Neuronal stem cell (in vitro differentiated cells): Measurements from ENCODE around the gene BMP8B.
A peak's percentile ranks its signal among the peaks of the same experiment; 100 is the strongest.
"Not testable (repeated sequence)": the region's sequence is repeated elsewhere in the genome, so short reads cannot be mapped to it uniquely, and the experiment has no call there.

ENCODE experiments used
- DNase-seq: peaks from one replicate; pipeline ENCODE4 v3.0.0-alpha.2; 2013; ENCODE audit warnings: low spot score
- H2AFZ ChIP-seq: one replicate; pipeline ENCODE4 v1.6.1; 2013; ENCODE audit warnings: mild to moderate bottlenecking, low read length, inconsistent platforms
- H2AK5ac ChIP-seq: 2 replicates; pipeline ENCODE4 v1.6.1; 2013; ENCODE audit warnings: low read depth, mild to moderate bottlenecking, inconsistent platforms, low read length, moderate library complexity, mixed read lengths
- H2BK120ac ChIP-seq: 2 replicates; pipeline ENCODE4 v1.6.1; 2013; ENCODE audit warnings: low read depth, mild to moderate bottlenecking, inconsistent platforms, low read length, moderate library complexity, mixed read lengths
- H2BK12ac ChIP-seq: one replicate; pipeline ENCODE4 v1.6.1; 2013; ENCODE audit warnings: low read length, inconsistent platforms
- H2BK15ac ChIP-seq: 2 replicates; pipeline ENCODE4 v1.6.1; 2013; ENCODE audit warnings: mild to moderate bottlenecking, low read length, inconsistent platforms, mixed read lengths
- H2BK5ac ChIP-seq: one replicate; pipeline ENCODE4 v1.6.1; 2013; ENCODE audit warnings: inconsistent platforms, mild to moderate bottlenecking, low read length, moderate library complexity
- H3K14ac ChIP-seq: one replicate; pipeline ENCODE4 v1.6.1; 2013; ENCODE audit warnings: low read length, inconsistent platforms
- H3K18ac ChIP-seq: 2 replicates; pipeline ENCODE4 v1.6.1; 2013; ENCODE audit warnings: low read length, inconsistent platforms
- H3K23ac ChIP-seq: 2 replicates; pipeline ENCODE4 v1.6.1; 2013; ENCODE audit warnings: low read depth, mild to moderate bottlenecking, mixed read lengths, low read length, inconsistent platforms; ENCODE audit not compliant: poor library complexity
- H3K27ac ChIP-seq: replicated peaks from 3 replicates; pipeline ENCODE4 v1.5.1; 2013; ENCODE audit warnings: low read length, inconsistent platforms
- H3K27me3 ChIP-seq, 3 experiments: 2 replicates each; pipeline ENCODE4 v1.6.1; 2013; ENCODE audit warnings: low read length in 3 of 3, mild to moderate bottlenecking in 2 of 3, inconsistent platforms in 1 of 3, low read depth in 1 of 3, mixed read lengths in 1 of 3, moderate library complexity in 1 of 3; ENCODE audit not compliant: control insufficient read depth in 3 of 3, insufficient read depth in 3 of 3
- H3K36me3 ChIP-seq, 2 donors: replicated peaks in 1 of 2; 2 replicates each; pipeline ENCODE4 v1.6.1; 2013; ENCODE audit warnings: low read length in 2 of 2; ENCODE audit not compliant: control insufficient read depth in 2 of 2, insufficient read depth in 2 of 2
- H3K4ac ChIP-seq: 2 replicates; pipeline ENCODE4 v1.6.1; 2013; ENCODE audit warnings: inconsistent platforms, mild to moderate bottlenecking, low read length, moderate library complexity
- H3K4me1 ChIP-seq, 2 donors: 1 replicate in 1 of 2; 2 replicates in 1 of 2; pipeline ENCODE4 v1.6.1; 2013; ENCODE audit warnings: low read length in 2 of 2, low read depth in 1 of 2; ENCODE audit not compliant: control insufficient read depth in 2 of 2, insufficient read depth in 1 of 2
- H3K4me2 ChIP-seq: one replicate; pipeline ENCODE4 v1.6.1; 2013; ENCODE audit warnings: mild to moderate bottlenecking, low read length, inconsistent platforms; ENCODE audit not compliant: insufficient read depth, poor library complexity, severe bottlenecking
- H3K4me3 ChIP-seq, 2 donors: 2 replicates each; pipeline ENCODE4 v1.5.1; 2013; ENCODE audit warnings: low read length in 2 of 2, mild to moderate bottlenecking in 2 of 2, inconsistent platforms in 1 of 2, moderate library complexity in 1 of 2
- H3K79me1 ChIP-seq: one replicate; pipeline ENCODE4 v1.6.1; 2013; ENCODE audit warnings: low read depth, mild to moderate bottlenecking, inconsistent platforms, low read length, moderate library complexity
- H3K9ac ChIP-seq: one replicate; pipeline ENCODE4 v1.6.1; 2013; ENCODE audit warnings: mild to moderate bottlenecking, low read depth, low read length, inconsistent platforms; ENCODE audit not compliant: poor library complexity
- H3K9me3 ChIP-seq, 2 donors: replicated peaks in 1 of 2; 2 replicates each; pipeline versions ENCODE3 to v1.6.1; 2013; ENCODE audit warnings: low read length in 2 of 2, mild to moderate bottlenecking in 2 of 2, inconsistent platforms in 1 of 2, low read depth in 1 of 2, mixed read lengths in 1 of 2, moderate library complexity in 1 of 2; ENCODE audit not compliant: control insufficient read depth in 2 of 2, insufficient read depth in 1 of 2
- H4K8ac ChIP-seq: one replicate; pipeline ENCODE4 v1.6.1; 2013; ENCODE audit warnings: low read depth, mild to moderate bottlenecking, inconsistent platforms, low read length, moderate library complexity
- H4K91ac ChIP-seq: one replicate; pipeline ENCODE4 v1.6.1; 2013; ENCODE audit warnings: low read length, low read depth, mild to moderate bottlenecking, inconsistent platforms; ENCODE audit not compliant: poor library complexity
- WGBS, 2 donors: extraction: QIAGEN DNeasy Blood & Tissue Kit; methylation state at CpG; one replicate each; pipeline ENCODE4 v1.1.7; 2013; ENCODE audit warnings: missing lambda C conversion rate in 2 of 2, mixed read lengths in 1 of 2; ENCODE audit not compliant: insufficient read length in 2 of 2, insufficient replicate concordance in 1 of 2; ENCODE audit errors: extremely low coverage in 2 of 2; 5-methylcytosine and 5-hydroxymethylcytosine counted together

BMP8B gene

GRCh38 chr1:39775141-39775540 lies 13.5 kb downstream of the BMP8B start:
- not testable (repeated sequence) for H3K4me3 ChIP-seq, DNase-seq, H4K91ac ChIP-seq, H2BK120ac ChIP-seq, H2BK15ac ChIP-seq, H3K18ac ChIP-seq, H3K23ac ChIP-seq, H3K36me3 ChIP-seq, H3K14ac ChIP-seq, H3K4me2 ChIP-seq, H2AK5ac ChIP-seq, H3K4ac ChIP-seq, H3K4me1 ChIP-seq, H2AFZ ChIP-seq, H3K9me3 ChIP-seq, H4K8ac ChIP-seq, H3K27ac ChIP-seq, H2BK12ac ChIP-seq, H2BK5ac ChIP-seq, H3K79me1 ChIP-seq
- Histone ChIP-seq H3K27me3 (peaks cover 0 to 22% (median 4%) of the 10 kb centered on the region in 3 experiments), H3K9ac (peak overlapping the region; percentile 44)
- WGBS, 2 donors = no CpG with 5 or more reads among the region's 11 CpGs

- not testable (repeated sequence) for H2BK120ac ChIP-seq, H2BK15ac ChIP-seq, H3K79me1 ChIP-seq, DNase-seq, H3K9ac ChIP-seq, H4K91ac ChIP-seq, H3K9me3 ChIP-seq, H2AFZ ChIP-seq, H3K4ac ChIP-seq, H3K36me3 ChIP-seq, H2BK5ac ChIP-seq, H3K18ac ChIP-seq, H3K23ac ChIP-seq, H4K8ac ChIP-seq, H3K4me1 ChIP-seq, H2BK12ac ChIP-seq, H3K4me2 ChIP-seq, H3K4me3 ChIP-seq, H3K14ac ChIP-seq, H2AK5ac ChIP-seq, H3K27ac ChIP-seq
- H3K27me3 ChIP-seq = peaks cover 0 to 11% (median 4%) of the 10 kb centered on the region in 3 experiments
- no CpG with 5 or more reads among the region's 23 CpGs for WGBS, 2 donors
Measured at GRCh38 chr1:39773369-39773979, 15.2 kb downstream of the BMP8B start.

DNA sequence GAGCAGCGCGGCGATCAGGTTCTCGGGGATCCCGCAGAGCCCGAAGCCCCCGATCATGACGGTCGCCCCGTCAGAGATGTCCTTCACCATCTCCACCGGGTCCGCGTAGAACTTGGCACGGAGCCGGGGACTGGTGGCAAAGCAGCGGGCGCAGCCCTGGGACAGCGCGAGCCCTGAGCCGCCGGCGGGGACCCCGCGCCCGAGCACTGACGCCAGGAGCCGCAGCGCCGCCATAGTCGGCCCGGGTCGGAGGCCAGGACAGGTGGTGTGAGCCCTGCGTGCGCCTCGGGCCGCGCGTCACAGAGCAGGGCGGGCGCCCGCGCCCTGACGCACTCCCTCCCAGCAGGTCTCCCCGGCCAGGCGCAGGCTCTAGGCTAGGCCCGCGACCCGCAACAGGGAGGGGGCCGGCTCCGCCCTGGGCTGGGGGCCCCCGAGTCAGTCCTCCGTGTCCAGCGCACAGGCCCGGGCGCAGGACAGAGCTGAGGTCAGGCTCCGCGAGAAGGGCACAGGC lies 17.6 kb downstream of the BMP8B start, which contains the start of gene OXCT2:
OXCT2 (minus strand) TSS at position 327 of the 511 bp plus-strand sequence; CDS start at position 234, 93 bp downstream.
- H3K9me3 ChIP-seq, H2BK15ac ChIP-seq, H3K14ac ChIP-seq, H3K4ac ChIP-seq, DNase-seq, H3K9ac ChIP-seq, H4K91ac ChIP-seq, H3K79me1 ChIP-seq, H2AFZ ChIP-seq, H2BK120ac ChIP-seq, H3K27me3 ChIP-seq, H2BK12ac ChIP-seq, H3K23ac ChIP-seq, H3K18ac ChIP-seq, H2AK5ac ChIP-seq, H3K27ac ChIP-seq, H3K4me1 ChIP-seq, H2BK5ac ChIP-seq, H4K8ac ChIP-seq, H3K36me3 ChIP-seq: not testable (repeated sequence)
- peak within 1 kb of the TSS; percentile 11 for H3K4me2 ChIP-seq
- no CpG with 5 or more reads among the region's 57 CpGs for WGBS, 2 donors
- peak within 1 kb of the TSS in 1 of 2 donors; percentile 22 for H3K4me3 ChIP-seq

- H2BK5ac ChIP-seq, H4K8ac ChIP-seq, H4K91ac ChIP-seq, H3K14ac ChIP-seq, H3K36me3 ChIP-seq, H2AK5ac ChIP-seq, H3K9me3 ChIP-seq, H3K4ac ChIP-seq, H3K4me3 ChIP-seq, H2BK12ac ChIP-seq, H3K18ac ChIP-seq, H3K27ac ChIP-seq, H2AFZ ChIP-seq, H3K79me1 ChIP-seq, H3K4me1 ChIP-seq, H3K9ac ChIP-seq, DNase-seq, H2BK15ac ChIP-seq, H3K27me3 ChIP-seq, H3K23ac ChIP-seq, H3K4me2 ChIP-seq, H2BK120ac ChIP-seq: not testable (repeated sequence)
- WGBS, 2 donors = no CpG with 5 or more reads among the region's 71 CpGs
Measured at GRCh38 chr1:39770100-39771021, 18.3 kb downstream of the BMP8B start.
